Uterus (tissue), 4 donors: ENCODE data around the gene RBM46. TPM values are rescaled to one million over a fixed set of nuclear protein-coding genes. Genes with fewer than 3 reads are reported as not detected.
"Not testable (repeated sequence)": the region's sequence is repeated elsewhere in the genome, so short reads cannot be mapped to it uniquely, and the experiment has no call there.

Experiments
- DNase-seq, 2 donors: peaks; one replicate each; pipeline ENCODE4 v3.0.0-alpha.2; 2019 to 2020
- H3K27ac ChIP-seq, 2 donors: fragments of 200-600 bp; sonication (generic); 1 replicate in 1 of 2; 2 replicates in 1 of 2; pipeline ENCODE4 v1.5.1; 2016 to 2018
- H3K27me3 ChIP-seq, 2 donors: fragments of 200-600 bp; sonication (generic); one replicate each; pipeline ENCODE4 v1.5.1; 2018 to 2019; ENCODE audit warnings: control low read depth in 1 of 2
- H3K36me3 ChIP-seq, 2 donors: fragments of 200-600 bp; sonication (generic); one replicate each; pipeline ENCODE4 v1.5.1; 2019; ENCODE audit warnings: control low read depth in 1 of 2
- H3K4me1 ChIP-seq, 2 donors: fragments of 200-600 bp; sonication (generic); one replicate each; pipeline ENCODE4 v1.5.1; 2018 to 2019; ENCODE audit warnings: control low read depth in 1 of 2
- H3K4me3 ChIP-seq, 2 donors: fragments of 200-600 bp; sonication (generic); 1 replicate in 1 of 2; 2 replicates in 1 of 2; pipeline ENCODE4 v1.5.1; 2018 to 2019; ENCODE audit warnings: mild to moderate bottlenecking in 1 of 2
- H3K9me3 ChIP-seq, 2 donors: fragments of 200-600 bp; sonication (generic); one replicate each; pipeline ENCODE4 v1.5.1; 2019; ENCODE audit warnings: control low read depth in 1 of 2
- POLR2A ChIP-seq, 2 donors: fragments of 450-650 bp; IDR thresholded peaks; one replicate each; pipeline ENCODE4 v1.6.1; 2016; ENCODE audit warnings: antibody characterized with exemption in 2 of 2, mild to moderate bottlenecking in 1 of 2, moderate library complexity in 1 of 2
- intact Hi-C: fragments of 100-400 bp; cut with DNase I; formaldehyde crosslinking; loops from one replicate; pipeline ENCODE4 v1.15.1; 2023; ENCODE audit warnings: low total_unique reads
- total RNA-seq, 4 donors: library from RNA; depleted of rRNA in 3 of 4; stranded (reverse); fragments of >200 nt in 3 of 4; gene quantifications; one replicate each; pipeline versions ENCODE4 v1.1.0 to v1.2.4, GENCODE V29; 2014 to 2023
- TF ChIP-seq, protein P1 (sequence below), 4 experiments: fragments of 200-600 bp in 2 of 4; fragments of 450-650 bp in 2 of 4; sonication (generic) in 2 of 4; IDR thresholded peaks; one replicate each; pipeline ENCODE4 v1.5.1; 2016 to 2019; ENCODE audit warnings: antibody characterized with exemption in 4 of 4, mild to moderate bottlenecking in 2 of 4, moderate library complexity in 1 of 4
- donor health status: DM: yes; HTN: yes; CAD: no.

Gene RBM46
- total RNA-seq, 4 donors from 2014 or later = 1.1 TPM; not detected in 3

DNA sequence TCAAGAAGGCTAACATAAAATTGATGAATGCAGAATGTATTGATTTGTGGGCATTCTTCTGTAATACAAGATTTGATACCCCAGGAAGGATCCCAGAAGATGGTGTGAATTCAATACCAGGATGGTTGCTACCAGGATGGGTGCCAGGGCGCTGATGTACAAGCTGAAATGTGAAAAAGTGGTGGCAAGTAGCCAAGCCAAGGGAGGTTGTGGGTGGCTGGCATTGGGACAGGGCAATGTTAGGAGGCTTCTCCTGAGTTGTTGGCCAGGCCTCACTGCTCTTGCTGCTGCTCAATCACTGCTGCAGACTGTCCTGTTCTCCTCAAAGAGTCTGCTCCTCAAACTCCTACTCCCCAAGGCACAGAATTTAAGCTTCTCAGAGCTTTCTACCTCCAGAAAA lies 77.1 kb downstream of the RBM46 start:
- TF ChIP-seq, protein P1, sequence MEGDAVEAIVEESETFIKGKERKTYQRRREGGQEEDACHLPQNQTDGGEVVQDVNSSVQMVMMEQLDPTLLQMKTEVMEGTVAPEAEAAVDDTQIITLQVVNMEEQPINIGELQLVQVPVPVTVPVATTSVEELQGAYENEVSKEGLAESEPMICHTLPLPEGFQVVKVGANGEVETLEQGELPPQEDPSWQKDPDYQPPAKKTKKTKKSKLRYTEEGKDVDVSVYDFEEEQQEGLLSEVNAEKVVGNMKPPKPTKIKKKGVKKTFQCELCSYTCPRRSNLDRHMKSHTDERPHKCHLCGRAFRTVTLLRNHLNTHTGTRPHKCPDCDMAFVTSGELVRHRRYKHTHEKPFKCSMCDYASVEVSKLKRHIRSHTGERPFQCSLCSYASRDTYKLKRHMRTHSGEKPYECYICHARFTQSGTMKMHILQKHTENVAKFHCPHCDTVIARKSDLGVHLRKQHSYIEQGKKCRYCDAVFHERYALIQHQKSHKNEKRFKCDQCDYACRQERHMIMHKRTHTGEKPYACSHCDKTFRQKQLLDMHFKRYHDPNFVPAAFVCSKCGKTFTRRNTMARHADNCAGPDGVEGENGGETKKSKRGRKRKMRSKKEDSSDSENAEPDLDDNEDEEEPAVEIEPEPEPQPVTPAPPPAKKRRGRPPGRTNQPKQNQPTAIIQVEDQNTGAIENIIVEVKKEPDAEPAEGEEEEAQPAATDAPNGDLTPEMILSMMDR (IDR thresholded peaks at IDR 0.05) = no peak
- TF ChIP-seq POLR2A (IDR thresholded peaks at IDR 0.05) = no peak
- Histone ChIP-seq H3K36me3 (no peaks in the 10 kb centered on the region), H3K4me3 (no peak overlapping the region), H3K4me1 (no peaks in the 10 kb centered on the region), H3K27ac (no peak overlapping the region), H3K9me3 (no peaks in the 10 kb centered on the region), H3K27me3 (no peaks in the 10 kb centered on the region)
- intact Hi-C loops = no loop called here
- no peak for DNase-seq

DNA sequence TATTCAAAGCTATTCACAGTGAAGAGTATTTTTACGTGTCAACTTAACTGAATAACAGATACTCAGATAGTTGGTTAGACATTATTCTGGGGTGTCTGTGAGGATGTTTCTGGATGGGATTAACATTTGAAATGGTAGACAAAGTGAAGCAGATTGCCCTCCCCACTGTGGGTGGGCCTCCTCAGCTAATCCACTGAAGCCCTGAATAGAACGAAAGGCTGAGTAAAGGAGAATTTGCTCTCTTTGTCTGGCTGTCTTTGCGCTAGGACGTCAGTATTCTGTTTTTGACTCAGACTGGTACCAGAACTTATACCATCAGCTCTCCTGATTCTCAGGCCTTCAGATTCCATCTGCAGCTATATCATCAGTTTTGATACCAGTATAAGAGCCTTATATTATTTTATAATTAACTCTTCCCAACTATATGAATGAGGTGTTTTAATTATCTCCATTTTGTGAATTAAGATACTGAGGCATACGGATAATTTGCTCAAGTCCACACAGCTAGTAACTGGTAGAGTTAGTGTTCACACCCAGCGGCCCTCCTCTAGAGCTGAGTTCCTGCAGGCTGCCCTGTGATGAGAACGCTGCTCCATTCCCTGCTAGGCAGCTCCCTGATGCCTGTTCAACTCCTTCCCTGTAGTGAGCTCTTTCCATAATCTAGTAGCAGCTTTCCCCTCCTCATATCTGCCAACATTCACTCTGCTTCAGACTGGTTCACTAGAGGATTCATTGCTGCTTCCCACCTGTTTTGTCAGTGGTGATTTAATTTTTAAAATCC lies 87.5 kb downstream of the RBM46 start:
- Histone ChIP-seq H3K27ac (no peak overlapping the region), H3K36me3 (no peaks in the 10 kb centered on the region), H3K4me1 (no peaks in the 10 kb centered on the region), H3K4me3 (no peak overlapping the region), H3K27me3 (no peaks in the 10 kb centered on the region), H3K9me3 (no peaks in the 10 kb centered on the region)
- TF ChIP-seq POLR2A (IDR thresholded peaks at IDR 0.05) = no peak
- TF ChIP-seq, protein P1 (IDR thresholded peaks at IDR 0.05) = no peak
- DNase-seq = no peak
- intact Hi-C loops = no loop called here

DNA sequence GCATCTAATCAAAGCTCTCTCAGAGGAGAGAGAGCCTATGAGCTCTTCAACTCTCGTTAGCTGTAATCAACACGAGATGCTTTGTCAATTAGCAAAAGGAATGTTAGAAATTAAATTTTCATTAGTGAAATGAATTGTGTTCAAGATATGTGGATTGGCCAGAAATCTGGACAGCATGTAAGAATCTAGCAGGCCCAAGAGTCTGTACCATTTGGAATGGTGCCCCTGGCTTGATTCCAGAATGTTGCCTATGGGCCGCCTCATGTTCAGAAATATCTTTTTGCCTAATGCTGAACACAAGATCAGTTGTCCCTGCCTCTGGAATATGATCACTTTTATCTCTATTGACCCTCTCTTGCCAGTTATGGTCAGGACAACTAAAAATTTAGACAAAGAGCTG lies 88.2 kb downstream of the RBM46 start:
- DNase-seq = no peak
- Histone ChIP-seq H3K9me3 (no peaks in the 10 kb centered on the region), H3K27ac (no peak overlapping the region), H3K4me1 (no peaks in the 10 kb centered on the region), H3K4me3 (no peak overlapping the region), H3K36me3 (no peaks in the 10 kb centered on the region), H3K27me3 (no peaks in the 10 kb centered on the region)
- TF ChIP-seq, protein P1 (IDR thresholded peaks at IDR 0.05) = no peak
- no peak for TF ChIP-seq POLR2A (IDR thresholded peaks at IDR 0.05)
- intact Hi-C loops = no loop called here

DNA sequence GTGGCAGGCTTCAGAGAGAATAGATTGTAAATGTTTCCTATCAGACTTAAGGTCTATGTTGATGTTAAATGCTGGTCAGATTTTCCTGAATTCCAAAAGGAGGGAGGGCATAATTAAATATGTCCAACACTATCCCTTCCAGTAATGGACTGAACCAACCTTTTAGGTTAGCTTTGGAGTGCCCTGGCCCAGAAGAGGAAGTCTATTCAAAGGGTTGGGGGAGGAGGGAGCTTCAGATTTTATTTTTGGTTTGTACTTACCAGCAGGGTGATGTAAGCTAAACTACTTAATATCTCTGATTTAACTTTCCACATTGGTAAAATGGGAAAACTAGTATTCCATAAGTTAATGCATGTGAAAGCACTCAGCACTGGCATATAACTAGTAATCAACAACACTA lies 91.1 kb downstream of the RBM46 start:
- intact Hi-C loops = no loop called here
- no peak for DNase-seq
- Histone ChIP-seq H3K27ac (no peak overlapping the region), H3K36me3 (no peaks in the 10 kb centered on the region), H3K27me3 (no peaks in the 10 kb centered on the region), H3K4me1 (no peaks in the 10 kb centered on the region), H3K4me3 (no peak overlapping the region), H3K9me3 (no peaks in the 10 kb centered on the region)
- no peak for TF ChIP-seq POLR2A (IDR thresholded peaks at IDR 0.05)
- TF ChIP-seq, protein P1 (IDR thresholded peaks at IDR 0.05) = no peak

DNA sequence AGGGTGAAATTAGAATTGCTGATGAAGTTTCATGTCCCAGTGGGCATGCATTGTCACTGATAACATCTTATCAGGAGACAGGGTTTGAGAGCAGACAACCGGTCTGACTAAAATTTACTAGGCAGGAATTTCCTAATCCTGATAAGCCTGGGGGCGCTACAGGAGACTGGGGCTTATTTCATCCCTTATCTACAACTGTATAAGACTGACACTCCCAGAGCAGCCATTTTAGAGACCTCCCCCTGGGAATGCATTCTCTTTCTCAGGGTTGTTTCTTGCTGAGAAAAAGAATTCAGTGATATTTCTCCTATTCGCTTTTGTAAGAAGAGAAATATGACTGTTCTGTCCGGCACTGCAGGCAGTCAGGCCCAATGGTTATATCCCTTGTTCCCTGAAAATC lies 93.0 kb downstream of the RBM46 start:
- H3K9me3 ChIP-seq, H3K36me3 ChIP-seq, H3K4me3 ChIP-seq, intact Hi-C loops, H3K4me1 ChIP-seq, H3K27ac ChIP-seq, H3K27me3 ChIP-seq, DNase-seq: not testable (repeated sequence)
